ENCODE results near the gene NR1I2. TPM values are rescaled to one million over a fixed set of nuclear protein-coding genes. Genes with fewer than 3 reads are reported as not detected.

NR1I2 gene
- total and polyA plus RNA-seq, 2 donors from 2014 or later = 0.38 to 0.41 TPM

GRCh38 chr3:119796785-119797184 lies 14.9 kb downstream of the NR1I2 start:
- Histone ChIP-seq H3K9ac (ENCODE audit: low read length in 3 of 3) (no peak overlapping the region), H3K4me3 (ENCODE audit: low read length in 3 of 3) (no peak overlapping the region), H3K9me3 (ENCODE audit: control insufficient read depth in 2 of 3, insufficient read depth in 1 of 3, low read length in 3 of 3) (no peaks in the 10 kb centered on the region), H3K27ac (ENCODE audit: low read depth in 2 of 2, low read length in 2 of 2) (no peak overlapping the region), H3K36me3 (ENCODE audit: control insufficient read depth in 2 of 3, insufficient read depth in 3 of 3, low read length in 3 of 3) (no peaks in the 10 kb centered on the region), H3K4me1 (ENCODE audit: control insufficient read depth in 2 of 3, insufficient read depth in 2 of 3, low read depth in 1 of 3, low read length in 3 of 3) (no peaks in the 10 kb centered on the region), H3K27me3 (ENCODE audit: control insufficient read depth, insufficient read depth, low read length) (no peaks in the 10 kb centered on the region)
- no peak for TF ChIP-seq CTCF (IDR thresholded peaks at IDR 0.05; ENCODE audit: borderline replicate concordance, extremely low read depth, insufficient read depth)
- no peak for DNase-seq
- intact Hi-C loops (cut with DNase I) = no loop called here
- FAIRE-seq = no peak

GRCh38 chr3:119800844-119801243 lies 18.9 kb downstream of the NR1I2 start:
- H3K27me3 ChIP-seq (ENCODE audit: control insufficient read depth, insufficient read depth, low read length) = no peaks in the 10 kb centered on the region
- no peak for FAIRE-seq
- no peak for TF ChIP-seq CTCF (IDR thresholded peaks at IDR 0.05; ENCODE audit: borderline replicate concordance, extremely low read depth, insufficient read depth)

GRCh38 chr3:119808244-119808643 lies 26.3 kb downstream of the NR1I2 start:
- Histone ChIP-seq H3K27ac (ENCODE audit: low read depth in 2 of 2, low read length in 2 of 2) (no peak overlapping the region), H3K27me3 (ENCODE audit: control insufficient read depth, insufficient read depth, low read length) (no peaks in the 10 kb centered on the region), H3K36me3 (ENCODE audit: control insufficient read depth in 2 of 3, insufficient read depth in 3 of 3, low read length in 3 of 3) (no peaks in the 10 kb centered on the region), H3K4me1 (ENCODE audit: control insufficient read depth in 2 of 3, insufficient read depth in 2 of 3, low read depth in 1 of 3, low read length in 3 of 3) (peaks cover 0 to 7% (median 0%) of the 10 kb centered on the region in 3 donors), H3K9me3 (ENCODE audit: control insufficient read depth in 2 of 3, insufficient read depth in 1 of 3, low read length in 3 of 3) (no peaks in the 10 kb centered on the region), H3K4me3 (ENCODE audit: low read length in 3 of 3) (no peak overlapping the region), H3K9ac (ENCODE audit: low read length in 3 of 3) (no peak overlapping the region)
- DNase-seq = no peak
- intact Hi-C loops (cut with DNase I) = no loop called here
- no peak for TF ChIP-seq CTCF (IDR thresholded peaks at IDR 0.05; ENCODE audit: borderline replicate concordance, extremely low read depth, insufficient read depth)
- no peak for FAIRE-seq

More at GRCh38 chr3:119800844-119801243, 18.9 kb downstream of the NR1I2 start:
- H3K4me1 ChIP-seq (ENCODE audit: control insufficient read depth in 2 of 3, insufficient read depth in 2 of 3, low read depth in 1 of 3, low read length in 3 of 3) = no peaks in the 10 kb centered on the region
- H3K9me3 ChIP-seq (ENCODE audit: control insufficient read depth in 2 of 3, insufficient read depth in 1 of 3, low read length in 3 of 3) = no peaks in the 10 kb centered on the region
- intact Hi-C loops (cut with DNase I) = no loop called here
- no peak overlapping the region for H3K27ac ChIP-seq (ENCODE audit: low read depth in 2 of 2, low read length in 2 of 2)
- no peak for DNase-seq
- no peak overlapping the region for H3K9ac ChIP-seq (ENCODE audit: low read length in 3 of 3)
- no peak overlapping the region for H3K4me3 ChIP-seq (ENCODE audit: low read length in 3 of 3)
- H3K36me3 ChIP-seq (ENCODE audit: control insufficient read depth in 2 of 3, insufficient read depth in 3 of 3, low read length in 3 of 3) = no peaks in the 10 kb centered on the region

- intact Hi-C loops (cut with DNase I) = no loop called here
- peak in 1 of 5 donors; percentile 68 for DNase-seq
- TF ChIP-seq CTCF (IDR thresholded peaks at IDR 0.05; ENCODE audit: borderline replicate concordance, extremely low read depth, insufficient read depth) = no peak
- Histone ChIP-seq H3K36me3 (ENCODE audit: control insufficient read depth in 2 of 3, insufficient read depth in 3 of 3, low read length in 3 of 3) (no peaks in the 10 kb centered on the region), H3K9me3 (ENCODE audit: control insufficient read depth in 2 of 3, insufficient read depth in 1 of 3, low read length in 3 of 3) (no peaks in the 10 kb centered on the region), H3K27me3 (ENCODE audit: control insufficient read depth, insufficient read depth, low read length) (no peaks in the 10 kb centered on the region), H3K9ac (ENCODE audit: low read length in 3 of 3) (no peak overlapping the region), H3K4me3 (ENCODE audit: low read length in 3 of 3) (no peak overlapping the region), H3K4me1 (ENCODE audit: control insufficient read depth in 2 of 3, insufficient read depth in 2 of 3, low read depth in 1 of 3, low read length in 3 of 3) (peaks cover 0 to 7% (median 0%) of the 10 kb centered on the region in 3 donors), H3K27ac (ENCODE audit: low read depth in 2 of 2, low read length in 2 of 2) (no peak overlapping the region)
- no peak for FAIRE-seq
Observed at GRCh38 chr3:119808843-119809242, 26.9 kb downstream of the NR1I2 start.
